WTC11 (cell line): Measurements from ENCODE around the gene AGBL5. TPM values are rescaled to one million over a fixed set of nuclear protein-coding genes. Genes with fewer than 3 reads are reported as not detected.

Experiments
- ATAC-seq: fragments of 200-7000 bp; cut with Tn5 transposase; 2 replicates; pipeline ENCODE4 v1.10.0; 2021; ENCODE audit warnings: mild to moderate bottlenecking, moderate library complexity
- CTCF ChIA-PET: fragments of 300-600 bp; sonication (Branson Sonifier 250); formaldehyde crosslinking; loops from one replicate; lab custom pipeline; 2021; ENCODE audit warnings: antibody characterized with exemption; lab: Charles Lee
- POLR2A ChIA-PET: fragments of 350-600 bp; sonication (Branson Sonifier 250); formaldehyde crosslinking; loops from one replicate; lab custom pipeline; 2021; ENCODE audit warnings: antibody characterized with exemption; lab: Charles Lee
- DNase-seq: peaks from one replicate; pipeline ENCODE4 v3.0.0; 2021; ENCODE audit warnings: low spot score
- H3K27ac Mint-ChIP-seq: 2 replicates; pipeline ENCODE4 v1.8.0; 2021; ENCODE audit warnings: mixed read lengths
- H3K27me3 Mint-ChIP-seq: 2 replicates; pipeline ENCODE4 v1.8.0; 2021; ENCODE audit warnings: low read depth, mild to moderate bottlenecking, moderate library complexity, mixed read lengths
- H3K36me3 Mint-ChIP-seq: 2 replicates; pipeline ENCODE4 v1.8.0; 2021; ENCODE audit warnings: mixed read lengths
- H3K4me1 Mint-ChIP-seq: 2 replicates; pipeline ENCODE4 v1.8.0; 2022; ENCODE audit warnings: mixed read lengths
- H3K4me3 Mint-ChIP-seq: 2 replicates; pipeline ENCODE4 v1.8.0; 2021; ENCODE audit warnings: mild to moderate bottlenecking, moderate library complexity, mixed read lengths
- H3K9me3 Mint-ChIP-seq: 2 replicates; pipeline ENCODE4 v1.8.0; 2021; ENCODE audit warnings: mixed read lengths
- CREM ChIP-seq: sonication (generic); formaldehyde crosslinking; IDR thresholded peaks from 2 replicates; pipeline ENCODE4 v1.8.1; 2022; ENCODE audit warnings: mild to moderate bottlenecking, missing genetic modification reagents, moderate library complexity
- CTCF ChIP-seq: fragments of 200-600 bp; IDR thresholded peaks from 2 replicates; pipeline ENCODE4 v1.8.0; 2022; ENCODE audit warnings: antibody characterized with exemption
- E2F5 ChIP-seq: sonication (generic); formaldehyde crosslinking; IDR thresholded peaks from 2 replicates; pipeline ENCODE4 v1.8.1; 2022; ENCODE audit warnings: mild to moderate bottlenecking, moderate library complexity, missing genetic modification reagents
- ETV6 ChIP-seq: sonication (generic); formaldehyde crosslinking; IDR thresholded peaks from 2 replicates; pipeline ENCODE4 v1.8.1; 2022; ENCODE audit warnings: mild to moderate bottlenecking, missing genetic modification reagents
- FOXK1 ChIP-seq: sonication (generic); formaldehyde crosslinking; IDR thresholded peaks from 2 replicates; pipeline ENCODE4 v1.8.0; 2022; ENCODE audit warnings: mild to moderate bottlenecking, moderate library complexity, missing genetic modification reagents
- FOXP4 ChIP-seq: sonication (generic); formaldehyde crosslinking; IDR thresholded peaks from 2 replicates; pipeline ENCODE4 v1.8.0; 2022; ENCODE audit warnings: mild to moderate bottlenecking, missing genetic modification reagents
- GRHL2 ChIP-seq: fragments of 250-450 bp; sonication (Bioruptor Pico); IDR thresholded peaks from 2 replicates; pipeline ENCODE4 v1.8.0; 2022; ENCODE audit warnings: mild to moderate bottlenecking, moderate library complexity; ENCODE audit not compliant: insufficient replicate concordance, severe bottlenecking
- GTF2I ChIP-seq: fragments of 250-450 bp; sonication (Bioruptor Pico); conservative IDR thresholded peaks from 2 replicates; pipeline ENCODE4 v1.4.0; 2021; ENCODE audit warnings: mild to moderate bottlenecking
- IRF1 ChIP-seq: sonication (generic); formaldehyde crosslinking; IDR thresholded peaks from 2 replicates; pipeline ENCODE4 v1.8.0; 2023; ENCODE audit warnings: missing genetic modification reagents
- MYBL2 ChIP-seq: sonication (generic); formaldehyde crosslinking; IDR thresholded peaks from 2 replicates; pipeline ENCODE4 v1.8.1; 2023; ENCODE audit warnings: mild to moderate bottlenecking, moderate library complexity, missing genetic modification reagents
- NFE2L1 ChIP-seq: sonication (generic); formaldehyde crosslinking; IDR thresholded peaks from 2 replicates; pipeline ENCODE4 v1.8.1; 2023; ENCODE audit warnings: missing genetic modification reagents
- RELA ChIP-seq: sonication (generic); formaldehyde crosslinking; IDR thresholded peaks from 2 replicates; pipeline ENCODE4 v1.8.1; 2022; ENCODE audit warnings: missing genetic modification reagents, mild to moderate bottlenecking, borderline replicate concordance
- SMAD4 ChIP-seq: sonication (generic); formaldehyde crosslinking; IDR thresholded peaks from 2 replicates; pipeline ENCODE4 v1.8.0; 2022; ENCODE audit warnings: mild to moderate bottlenecking, missing genetic modification reagents
- SP1 ChIP-seq: sonication (generic); formaldehyde crosslinking; conservative IDR thresholded peaks from 2 replicates; pipeline ENCODE4 v1.8.1; 2022; ENCODE audit warnings: missing genetic modification reagents
- TEAD1 ChIP-seq: sonication (generic); formaldehyde crosslinking; IDR thresholded peaks from 2 replicates; pipeline ENCODE4 v1.8.0; 2022; ENCODE audit warnings: mild to moderate bottlenecking, missing genetic modification reagents
- ZNF138 ChIP-seq: sonication (generic); formaldehyde crosslinking; conservative IDR thresholded peaks from 2 replicates; pipeline ENCODE4 v1.8.1; 2022; ENCODE audit warnings: mild to moderate bottlenecking, moderate library complexity, missing genetic modification reagents
- ZNF425 ChIP-seq: fragments of 250-450 bp; sonication (Bioruptor Pico); conservative IDR thresholded peaks from 2 replicates; pipeline ENCODE4 v1.9.0; 2021; ENCODE audit warnings: mild to moderate bottlenecking
- ZNF532 ChIP-seq: fragments of 250-450 bp; sonication (Bioruptor Pico); IDR thresholded peaks from 2 replicates; pipeline ENCODE4 v1.9.0; 2021; ENCODE audit warnings: mild to moderate bottlenecking, borderline replicate concordance
- ZSCAN18 ChIP-seq: fragments of 250-450 bp; sonication (Bioruptor Pico); IDR thresholded peaks from 2 replicates; pipeline ENCODE4 v2.1.2; 2022; ENCODE audit warnings: mild to moderate bottlenecking, moderate library complexity
- total RNA-seq: library from RNA; stranded (reverse); gene quantifications from 3 replicates; pipeline ENCODE4 v1.2.3, GENCODE V29; 2021

The AGBL5 gene
- total RNA-seq, 1 experiment from 2014 or later = 43.0 TPM

GRCh38 chr2:27038631-27039339 is 12.7 kb upstream of the AGBL5 start (continued):
- no peak for TF ChIP-seq ZNF532 (CRISPR knock-in tag)
- no peak for TF ChIP-seq CREM
- no peak for TF ChIP-seq ZNF138
- no peak for TF ChIP-seq FOXP4
- no peak for TF ChIP-seq TEAD1 (CRISPR knock-in tag)
- no peak for TF ChIP-seq FOXK1 (CRISPR knock-in tag)
- TF ChIP-seq ZNF425 (CRISPR knock-in tag) = no peak
- TF ChIP-seq IRF1 = no peak
- TF ChIP-seq ETV6 (CRISPR knock-in tag) = no peak

- Mint-ChIP-seq H3K27ac (no peak overlapping the region), H3K9me3 (no peaks in the 10 kb centered on the region), H3K4me3 (no peak overlapping the region), H3K4me1 (no peaks in the 10 kb centered on the region), H3K27me3 (no peaks in the 10 kb centered on the region), H3K36me3 (peaks cover 50% of the 10 kb centered on the region)
- ATAC-seq = no peak
- POLR2A ChIA-PET = interaction anchor here (1.4 kb wide), 1 partner anchor 32 kb away, joined by 3 read pairs; the partner anchor contains the start of gene OST4
- DNase-seq = no peak
- CTCF ChIA-PET = interaction anchor here (1.2 to 2.8 kb wide), 4 partner anchors 10 to 78 kb away, joined by 4 to 14 read pairs (median 7); no protein-coding TSS in a partner anchor
- no peak for TF ChIP-seq SP1 (CRISPR knock-in tag)
- TF ChIP-seq NFE2L1 = no peak
- no peak for TF ChIP-seq MYBL2 (CRISPR knock-in tag)
- no peak for TF ChIP-seq GRHL2
- no peak for TF ChIP-seq ZSCAN18 (CRISPR knock-in tag)
- no peak for TF ChIP-seq RELA (CRISPR knock-in tag)
- TF ChIP-seq E2F5 = no peak
- TF ChIP-seq SMAD4 (CRISPR knock-in tag) = no peak
- no peak for TF ChIP-seq GTF2I
- no peak for TF ChIP-seq CTCF
Measured at GRCh38 chr2:27039426-27039825, 12.0 kb upstream of the AGBL5 start.
